ENCODE data around the gene FETUB. TPM values are rescaled to one million over a fixed set of nuclear protein-coding genes. Genes with fewer than 3 reads are reported as not detected.

FETUB gene, protein sequence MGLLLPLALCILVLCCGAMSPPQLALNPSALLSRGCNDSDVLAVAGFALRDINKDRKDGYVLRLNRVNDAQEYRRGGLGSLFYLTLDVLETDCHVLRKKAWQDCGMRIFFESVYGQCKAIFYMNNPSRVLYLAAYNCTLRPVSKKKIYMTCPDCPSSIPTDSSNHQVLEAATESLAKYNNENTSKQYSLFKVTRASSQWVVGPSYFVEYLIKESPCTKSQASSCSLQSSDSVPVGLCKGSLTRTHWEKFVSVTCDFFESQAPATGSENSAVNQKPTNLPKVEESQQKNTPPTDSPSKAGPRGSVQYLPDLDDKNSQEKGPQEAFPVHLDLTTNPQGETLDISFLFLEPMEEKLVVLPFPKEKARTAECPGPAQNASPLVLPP
- not detected in 2 replicates for total RNA-seq (2014; rRNA removed; shearing (Covaris generic))

DNA sequence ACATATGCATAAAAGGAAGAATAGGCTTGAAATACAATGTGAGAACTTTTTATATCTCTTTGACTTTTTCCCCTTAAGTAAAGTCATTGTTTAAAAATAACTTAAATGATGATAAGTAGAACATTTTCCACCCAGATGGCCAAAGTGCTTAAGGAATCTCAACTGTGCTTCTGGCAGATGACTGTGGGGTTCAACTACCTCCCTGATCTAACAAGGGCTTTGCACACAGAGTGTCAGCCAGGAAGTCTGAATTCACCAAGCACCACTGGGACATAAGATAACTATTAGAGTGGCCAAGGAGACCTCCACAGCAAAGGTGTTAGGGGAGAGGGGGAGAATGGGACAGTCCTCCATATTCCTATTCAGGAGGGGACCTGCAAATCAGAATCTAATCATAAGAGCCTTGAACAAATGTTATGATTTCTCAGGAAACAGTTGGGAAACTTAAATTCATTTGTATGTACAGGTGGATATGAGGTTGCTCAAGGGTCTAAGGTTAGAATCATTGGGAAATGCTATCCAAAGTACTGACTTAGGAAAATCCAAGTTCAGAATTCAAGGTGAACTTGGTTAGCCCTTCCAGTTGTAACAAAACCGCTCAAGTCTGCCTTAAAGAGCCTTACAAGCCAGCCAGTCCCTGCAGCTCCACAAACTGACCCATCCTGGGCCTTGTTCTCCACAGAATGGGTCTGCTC lies at the start of gene FETUB:
FETUB (plus strand) TSS at position 622 of the 695 bp plus-strand sequence; CDS start at position 684, 62 bp downstream.
- H3K27me3 ChIP-seq (ENCODE audit: control insufficient read depth, insufficient read depth, low read length), result no peaks in the 10 kb centered on the region; the same call in 1 of the 2 replicates
- H3K36me3 ChIP-seq (replicated peaks; ENCODE audit: control insufficient read depth, insufficient read depth, low read length), result no peaks in the 10 kb centered on the region
- no peak within 1 kb of the TSS for H3K4me3 ChIP-seq (ENCODE audit: insufficient read depth, low read depth, low read length)
- DNase-seq, result no peak

DNA sequence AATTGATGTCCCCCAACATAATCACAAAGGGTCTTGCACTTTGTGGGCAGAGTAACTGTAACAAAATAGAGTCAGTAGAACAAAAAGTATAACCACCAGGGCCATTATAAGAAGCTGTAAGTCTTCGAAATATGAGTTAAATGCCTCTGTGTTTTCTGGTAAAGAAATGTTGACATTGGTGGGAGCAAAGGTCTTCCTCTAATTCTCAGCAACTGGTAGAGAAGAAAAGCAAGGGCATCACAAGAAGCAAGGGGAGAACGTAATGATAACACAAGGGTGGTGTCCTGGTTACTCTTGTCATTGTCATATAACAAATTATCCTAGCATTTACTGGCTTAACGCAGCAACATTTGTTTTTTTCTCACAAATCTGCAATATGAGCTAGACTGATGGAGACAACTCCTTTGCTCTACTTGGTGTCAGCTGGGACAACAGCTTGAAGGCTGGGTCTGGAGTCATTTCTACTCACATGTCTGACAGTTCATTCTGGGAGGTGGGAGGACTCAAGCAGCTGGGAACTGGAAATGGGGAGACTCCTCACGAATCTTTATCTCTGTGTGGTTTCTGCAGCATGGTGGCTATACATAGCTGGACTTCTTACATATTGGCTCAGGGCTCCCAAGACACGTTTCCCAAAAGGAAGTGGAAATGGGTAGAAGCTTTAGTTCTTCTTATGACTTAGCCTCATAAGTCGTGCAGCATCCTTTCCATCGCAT lies 49.5 kb upstream of the FETUB start:
- no peaks in the 10 kb centered on the region for H3K36me3 ChIP-seq (replicated peaks; ENCODE audit: control insufficient read depth, insufficient read depth, low read length)
- DNase-seq, result no peak
- no peaks in the 10 kb centered on the region for H3K27me3 ChIP-seq (ENCODE audit: control insufficient read depth, insufficient read depth, low read length)
- no peak overlapping the region for H3K4me3 ChIP-seq (ENCODE audit: insufficient read depth, low read depth, low read length)

DNA sequence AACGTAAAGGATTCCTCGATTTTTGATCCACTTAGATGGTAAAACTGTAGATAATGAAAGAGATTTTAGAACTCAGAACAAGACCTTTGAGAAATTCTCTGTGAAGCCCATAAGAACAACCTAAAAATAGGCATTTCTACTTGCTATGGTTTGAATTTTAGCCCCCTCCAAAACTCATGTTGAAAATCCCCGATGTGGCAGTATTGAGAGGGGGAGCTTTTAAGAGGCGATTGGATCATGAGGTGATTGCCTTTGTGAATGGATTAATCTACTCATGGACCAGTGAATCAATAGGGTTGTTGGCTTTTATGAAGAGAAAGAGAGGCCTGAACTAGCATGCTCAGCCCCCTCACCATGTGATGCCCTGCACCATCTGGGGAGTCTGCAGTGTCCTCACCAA lies 47.5 kb upstream of the FETUB start:
- H3K27me3 ChIP-seq (ENCODE audit: control insufficient read depth, insufficient read depth, low read length), result no peaks in the 10 kb centered on the region
- no peak for DNase-seq
- H3K36me3 ChIP-seq (replicated peaks; ENCODE audit: control insufficient read depth, insufficient read depth, low read length), result no peaks in the 10 kb centered on the region
- no peak overlapping the region for H3K4me3 ChIP-seq (ENCODE audit: insufficient read depth, low read depth, low read length)

DNA sequence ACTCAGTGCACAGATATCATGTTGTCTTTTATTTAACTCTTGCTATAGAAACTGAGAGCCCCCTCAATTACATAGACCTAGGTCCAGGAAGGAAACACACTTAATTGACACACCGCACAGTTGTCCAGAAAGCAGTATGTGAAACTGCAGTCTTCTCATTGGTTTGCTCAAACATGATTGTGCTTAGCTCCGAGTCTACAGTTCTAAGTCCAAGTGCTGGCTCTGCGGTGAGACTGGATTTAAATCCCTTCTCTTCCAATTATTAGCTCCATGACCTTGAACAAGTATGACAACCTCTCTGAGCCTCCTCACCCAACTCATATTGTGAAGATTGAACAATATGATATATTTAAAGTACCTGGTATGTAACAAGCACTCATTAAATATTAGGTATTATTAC lies 46.3 kb upstream of the FETUB start:
- H3K4me3 ChIP-seq (ENCODE audit: insufficient read depth, low read depth, low read length), result no peak overlapping the region
- DNase-seq, result no peak

DNA sequence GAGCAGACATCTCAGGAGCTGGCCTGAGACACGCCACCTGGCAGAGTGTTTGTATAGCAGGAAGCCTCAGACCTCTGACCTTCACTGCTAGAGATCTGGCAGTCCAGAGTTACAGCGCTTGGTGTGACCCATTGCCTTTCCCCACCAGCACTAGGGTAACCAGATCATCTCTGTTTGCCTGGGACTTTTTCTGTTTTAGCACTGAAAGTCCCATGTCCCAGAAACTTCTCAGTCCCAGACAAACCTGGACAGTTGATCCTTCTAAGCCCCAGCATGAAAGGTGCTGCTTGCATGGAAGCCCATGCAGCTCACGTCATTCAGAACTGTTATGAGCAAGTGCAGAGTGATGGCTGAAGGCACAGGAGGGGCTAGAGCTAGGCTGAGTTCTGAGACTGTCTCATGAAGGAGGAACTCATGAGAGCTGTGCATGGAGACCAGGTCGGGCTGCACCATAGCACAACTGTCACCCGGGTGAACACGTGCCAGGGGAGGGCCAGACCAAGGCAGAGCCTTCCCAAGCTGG lies 45.5 kb upstream of the FETUB start:
- no peak for DNase-seq

More for the DNA sequence above, 46.3 kb upstream of the FETUB start:
- no peaks in the 10 kb centered on the region for H3K36me3 ChIP-seq (replicated peaks; ENCODE audit: control insufficient read depth, insufficient read depth, low read length)
- H3K27me3 ChIP-seq (ENCODE audit: control insufficient read depth, insufficient read depth, low read length), result no peaks in the 10 kb centered on the region

DNA sequence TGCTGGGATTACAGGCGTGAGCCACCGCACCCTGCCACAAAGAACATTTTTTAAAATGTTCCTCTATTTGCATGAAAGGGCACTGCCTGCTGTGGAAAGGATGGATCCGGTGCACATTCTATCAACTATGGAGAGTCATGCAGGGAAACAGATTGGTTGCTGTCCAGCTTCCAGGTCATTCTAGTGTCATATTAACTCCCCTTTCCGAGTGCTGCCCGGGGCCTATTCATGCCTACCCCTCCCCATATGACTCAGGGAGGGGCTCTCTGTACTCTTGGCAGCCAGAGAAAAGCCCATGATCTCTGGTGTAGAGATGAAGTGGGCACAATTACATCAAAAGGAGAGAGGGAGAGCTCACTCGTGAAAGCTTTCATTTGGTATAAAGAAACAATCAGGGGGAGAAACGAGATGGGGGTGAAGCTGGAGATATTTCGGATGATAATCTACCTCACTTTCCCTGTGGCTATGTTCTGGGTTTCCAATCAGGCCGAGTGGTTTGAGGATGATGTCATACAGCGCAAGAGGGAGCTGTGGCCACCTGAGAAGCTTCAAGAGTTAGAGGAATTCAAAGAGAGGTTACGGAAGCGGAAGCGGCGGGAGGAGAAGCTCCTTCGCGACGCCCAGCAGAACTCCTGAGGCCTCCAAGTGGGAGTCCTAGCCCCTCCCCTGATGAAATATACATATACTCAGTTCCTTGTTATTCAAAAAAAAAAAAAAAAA lies 43.5 kb upstream of the FETUB start:
- no peak for DNase-seq
- no peaks in the 10 kb centered on the region for H3K36me3 ChIP-seq (replicated peaks; ENCODE audit: control insufficient read depth, insufficient read depth, low read length)
- H3K27me3 ChIP-seq (ENCODE audit: control insufficient read depth, insufficient read depth, low read length), result no peaks in the 10 kb centered on the region
- H3K4me3 ChIP-seq (ENCODE audit: insufficient read depth, low read depth, low read length), result no peak overlapping the region

More for the DNA sequence above, 45.5 kb upstream of the FETUB start:
- no peaks in the 10 kb centered on the region for H3K27me3 ChIP-seq (ENCODE audit: control insufficient read depth, insufficient read depth, low read length)
- no peak overlapping the region for H3K4me3 ChIP-seq (ENCODE audit: insufficient read depth, low read depth, low read length)
- no peaks in the 10 kb centered on the region for H3K36me3 ChIP-seq (replicated peaks; ENCODE audit: control insufficient read depth, insufficient read depth, low read length)

DNA sequence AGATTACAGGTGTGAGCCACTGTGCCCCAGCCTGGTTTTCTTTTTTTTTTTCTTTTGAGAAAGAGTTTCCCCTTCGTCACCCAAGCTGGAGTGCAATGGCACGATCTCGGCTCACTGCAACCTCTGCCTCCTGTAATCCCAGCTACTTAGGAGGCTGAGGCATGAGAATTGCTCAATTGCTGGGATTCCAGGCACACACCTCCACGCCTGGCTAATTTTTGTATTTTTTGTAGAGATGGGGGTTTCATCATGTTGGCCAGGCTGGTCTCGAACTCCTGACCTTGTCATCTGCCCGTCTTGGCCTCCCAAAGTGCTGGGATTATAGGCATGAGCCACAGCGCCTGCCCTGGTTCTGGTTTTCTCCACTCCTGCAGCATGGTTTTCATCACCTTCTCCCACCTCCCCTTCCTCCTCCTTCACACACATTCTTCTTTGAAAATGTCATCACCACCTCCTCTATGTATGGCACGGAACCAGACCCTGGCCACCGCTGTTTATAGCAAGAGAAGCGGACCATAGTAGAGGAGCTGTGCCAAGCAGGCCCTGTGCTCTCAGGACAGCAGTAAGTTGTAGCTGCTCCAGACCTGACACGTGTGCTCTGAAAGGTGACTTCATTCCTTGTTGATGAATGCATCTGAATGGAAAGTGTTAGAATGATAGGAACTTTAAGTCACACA lies 42.0 kb upstream of the FETUB start:
- no peak for DNase-seq
- no peak overlapping the region for H3K4me3 ChIP-seq (ENCODE audit: insufficient read depth, low read depth, low read length)
- H3K27me3 ChIP-seq (ENCODE audit: control insufficient read depth, insufficient read depth, low read length), result no peaks in the 10 kb centered on the region
- H3K36me3 ChIP-seq (replicated peaks; ENCODE audit: control insufficient read depth, insufficient read depth, low read length), result no peaks in the 10 kb centered on the region

DNA sequence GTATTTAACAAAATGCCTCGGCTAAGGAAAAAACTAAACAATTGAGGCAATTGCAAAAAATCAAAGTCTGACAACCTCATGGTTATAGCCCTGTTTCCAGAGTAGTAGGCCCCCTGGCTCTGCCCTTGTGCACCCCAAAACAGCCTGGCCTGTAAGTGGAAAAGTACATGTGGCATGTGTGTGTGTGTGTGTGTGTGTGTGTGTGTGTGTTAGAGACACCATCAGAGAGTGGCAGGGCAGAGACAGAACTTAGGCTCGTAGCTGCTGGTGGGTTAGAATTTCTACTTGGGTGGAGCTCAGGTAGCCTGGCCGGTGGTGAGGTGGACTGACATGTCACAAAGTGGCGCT lies 41.4 kb upstream of the FETUB start:
- H3K4me3 ChIP-seq (ENCODE audit: insufficient read depth, low read depth, low read length), result no peak overlapping the region
- H3K36me3 ChIP-seq (replicated peaks; ENCODE audit: control insufficient read depth, insufficient read depth, low read length), result no peaks in the 10 kb centered on the region
- no peak for DNase-seq
- no peaks in the 10 kb centered on the region for H3K27me3 ChIP-seq (ENCODE audit: control insufficient read depth, insufficient read depth, low read length)

DNA sequence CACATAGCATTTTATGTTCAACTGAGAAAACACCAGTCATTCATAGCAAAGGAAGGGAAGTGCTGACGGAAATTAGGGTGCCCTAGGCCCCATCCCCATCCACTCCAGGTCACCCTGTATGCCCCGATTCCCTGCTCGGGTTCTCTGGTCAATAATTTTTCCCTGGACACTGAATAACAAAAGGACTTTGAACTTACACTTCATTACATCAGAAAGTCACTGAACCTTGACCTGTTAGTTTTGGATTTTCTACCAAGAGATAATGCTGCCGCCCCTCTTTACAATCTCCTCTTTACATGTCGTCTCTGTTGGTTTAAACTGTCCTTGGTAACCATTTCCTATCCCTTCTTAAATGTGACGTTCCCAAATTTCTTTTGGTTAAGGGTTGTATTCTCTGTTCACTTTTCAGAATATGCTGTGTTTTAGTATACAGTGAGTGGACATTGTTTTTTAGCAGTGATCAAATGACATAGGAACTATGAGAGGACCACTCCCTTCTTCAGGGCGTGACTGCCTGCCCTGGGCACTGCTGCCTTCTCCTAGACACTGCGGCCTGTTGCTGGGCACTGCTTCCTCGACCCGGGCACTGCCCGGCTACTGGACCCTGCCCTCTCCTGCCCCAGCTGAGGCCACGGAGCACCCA lies 40.9 kb upstream of the FETUB start:
- Histone ChIP-seq H3K4me3 (ENCODE audit: insufficient read depth, low read depth, low read length) (no peak overlapping the region), H3K36me3 (replicated peaks; ENCODE audit: control insufficient read depth, insufficient read depth, low read length) (no peaks in the 10 kb centered on the region), H3K27me3 (ENCODE audit: control insufficient read depth, insufficient read depth, low read length) (no peaks in the 10 kb centered on the region)
- no peak for DNase-seq

DNA sequence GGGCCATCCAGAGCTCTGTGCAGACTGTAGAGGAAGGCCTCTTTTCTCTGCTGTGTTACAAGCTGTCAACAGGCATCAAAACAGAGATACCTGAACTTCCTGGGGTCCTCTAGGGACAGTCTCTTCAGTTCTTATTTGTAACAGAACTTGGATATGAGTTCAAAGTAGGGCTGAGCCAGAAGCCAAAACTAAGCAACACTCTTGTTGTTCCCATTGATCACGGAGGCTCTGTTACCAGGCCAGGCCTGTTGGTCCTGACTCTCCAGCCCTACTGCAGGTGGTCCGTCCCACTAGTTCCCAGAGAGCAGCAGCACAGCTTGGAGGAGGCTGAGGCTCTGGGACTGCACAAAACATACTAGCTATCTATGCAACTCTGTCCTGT lies 40.4 kb upstream of the FETUB start:
- H3K27me3 ChIP-seq (ENCODE audit: control insufficient read depth, insufficient read depth, low read length), result no peaks in the 10 kb centered on the region
- no peak overlapping the region for H3K4me3 ChIP-seq (ENCODE audit: insufficient read depth, low read depth, low read length)
- no peaks in the 10 kb centered on the region for H3K36me3 ChIP-seq (replicated peaks; ENCODE audit: control insufficient read depth, insufficient read depth, low read length)
- DNase-seq, result no peak

DNA sequence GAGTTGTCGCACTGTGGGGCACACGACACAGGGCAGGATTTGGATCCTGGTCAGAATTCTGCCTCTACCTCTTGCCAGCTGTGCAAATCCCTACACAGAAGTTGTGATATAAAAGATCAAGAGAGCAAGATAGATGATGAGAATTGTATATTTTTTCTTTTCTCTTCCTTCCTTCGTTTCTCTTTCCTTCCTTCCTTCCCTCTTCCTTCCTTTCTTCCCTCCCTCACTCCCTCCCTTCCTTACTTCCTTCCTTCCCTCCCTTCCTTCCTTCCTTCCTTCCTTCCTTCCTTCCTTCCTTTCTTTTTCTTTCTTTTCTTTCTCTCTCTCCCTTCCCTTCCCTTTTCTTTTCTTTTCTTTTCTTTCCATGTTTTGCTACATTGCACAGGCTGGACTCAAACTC lies 39.3 kb upstream of the FETUB start:
- Histone ChIP-seq H3K36me3 (replicated peaks; ENCODE audit: control insufficient read depth, insufficient read depth, low read length) (no peaks in the 10 kb centered on the region), H3K4me3 (ENCODE audit: insufficient read depth, low read depth, low read length) (no peak overlapping the region), H3K27me3 (ENCODE audit: control insufficient read depth, insufficient read depth, low read length) (no peaks in the 10 kb centered on the region; the same call in 1 of the 2 replicates)
- no peak for DNase-seq

DNA sequence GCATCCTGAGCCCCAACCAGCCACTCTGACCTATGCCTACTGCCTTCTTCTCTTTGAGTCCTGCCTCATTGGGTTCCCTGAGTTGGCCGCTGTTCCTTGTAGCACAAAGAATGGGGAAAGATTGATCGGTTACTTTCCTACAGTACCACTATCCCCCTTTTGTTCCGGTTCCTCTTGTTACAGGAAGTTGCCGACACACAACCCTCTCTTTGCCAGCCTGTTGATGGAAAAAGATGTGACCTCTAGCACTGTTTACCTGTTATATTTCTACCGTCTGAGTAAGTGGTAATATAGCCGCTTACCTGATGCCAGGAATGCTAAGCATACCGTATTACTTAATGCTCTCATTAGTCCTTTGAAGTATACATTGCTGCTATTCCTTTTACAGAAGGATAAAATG lies 37.0 kb upstream of the FETUB start:
- no peaks in the 10 kb centered on the region; the same call in 1 of the 2 replicates for H3K27me3 ChIP-seq (ENCODE audit: control insufficient read depth, insufficient read depth, low read length)
- H3K36me3 ChIP-seq (replicated peaks; ENCODE audit: control insufficient read depth, insufficient read depth, low read length), result no peaks in the 10 kb centered on the region
- no peak overlapping the region for H3K4me3 ChIP-seq (ENCODE audit: insufficient read depth, low read depth, low read length)
- DNase-seq, result no peak

DNA sequence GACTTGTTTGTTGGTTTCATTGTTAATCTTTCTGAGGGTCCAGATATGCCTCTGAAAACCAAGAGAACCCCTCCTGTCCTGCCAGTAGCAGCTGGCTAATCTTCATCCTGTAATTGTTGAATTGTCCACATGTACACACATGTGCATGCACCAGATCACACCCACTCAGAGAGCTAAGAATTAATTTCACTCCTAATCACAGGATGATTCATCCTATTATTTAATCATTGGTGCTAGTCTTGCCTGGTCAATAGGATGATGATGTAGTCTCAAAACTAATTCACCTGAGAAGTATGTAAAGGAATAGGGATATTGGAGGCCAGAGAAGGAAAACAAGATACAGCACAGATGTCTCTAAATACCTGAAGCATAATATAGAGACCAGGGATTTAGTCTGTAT lies 35.1 kb upstream of the FETUB start:
- Histone ChIP-seq H3K4me3 (ENCODE audit: insufficient read depth, low read depth, low read length) (no peak overlapping the region), H3K36me3 (replicated peaks; ENCODE audit: control insufficient read depth, insufficient read depth, low read length) (no peaks in the 10 kb centered on the region), H3K27me3 (ENCODE audit: control insufficient read depth, insufficient read depth, low read length) (no peaks in the 10 kb centered on the region; the same call in 1 of the 2 replicates)
- DNase-seq, result no peak
